ENCODE results near the gene NTM.

NTM gene

GRCh38 chr11:131669401-131669780, 299.0 kb downstream of the NTM start:
- H3K4me3 ChIP-seq (ENCODE audit: low read depth, low read length), result no peak overlapping the region
- no peak for TF ChIP-seq ZNF174 (tag by site-specific recombination; IDR thresholded peaks at IDR 0.05)
- TF ChIP-seq KLF10 (tag by site-specific recombination; IDR thresholded peaks at IDR 0.05), result no peak
- TF ChIP-seq WT1 (tag by site-specific recombination; IDR thresholded peaks at IDR 0.05), result no peak
- TF ChIP-seq ZNF433 (tag by site-specific recombination; IDR thresholded peaks at IDR 0.05; ENCODE audit: low read depth), result no peak
- no peak for TF ChIP-seq ZNF704 (tag by site-specific recombination; IDR thresholded peaks at IDR 0.05)
- no peak for TF ChIP-seq ZNF560 (tag by site-specific recombination; IDR thresholded peaks at IDR 0.05; ENCODE audit: borderline replicate concordance)
- ChIA-PET POLR2A (no interaction called here), CTCF (interaction anchor here (0.5 to 4.6 kb wide), 18 partner anchors 9 to 648 kb away, joined by 3 to 23 read pairs (median 4); no protein-coding TSS in a partner anchor)
- no peaks in the 10 kb centered on the region for H3K4me1 ChIP-seq (ENCODE audit: control insufficient read depth, insufficient read depth, low read length)
- H3K9me3 ChIP-seq (ENCODE audit: control insufficient read depth, insufficient read depth, low read depth, low read length), result no peaks in the 10 kb centered on the region
- H3K27ac ChIP-seq (ENCODE audit: extremely low read depth, low read depth, low read length), result no peak overlapping the region
- H3K36me3 ChIP-seq (ENCODE audit: control insufficient read depth in 2 of 2, insufficient read depth in 1 of 2, low read length in 2 of 2), result no peaks in the 10 kb centered on the region

GRCh38 chr11:131670876-131671275, 300.5 kb downstream of the NTM start:
- Histone ChIP-seq H3K27ac (ENCODE audit: extremely low read depth, low read depth, low read length) (no peak overlapping the region), H3K9me3 (ENCODE audit: control insufficient read depth, insufficient read depth, low read depth, low read length) (no peaks in the 10 kb centered on the region), H3K4me3 (ENCODE audit: low read depth, low read length) (no peak overlapping the region), H3K36me3 (ENCODE audit: control insufficient read depth in 2 of 2, insufficient read depth in 1 of 2, low read length in 2 of 2) (no peaks in the 10 kb centered on the region), H3K4me1 (ENCODE audit: control insufficient read depth, insufficient read depth, low read length) (no peaks in the 10 kb centered on the region)
- TF ChIP-seq ATF2 (tag by site-specific recombination; IDR thresholded peaks at IDR 0.05; ENCODE audit: low read depth) (no peak), ZNF792 (tag by site-specific recombination; IDR thresholded peaks at IDR 0.05) (no peak), ZNF639 (tag by site-specific recombination; IDR thresholded peaks at IDR 0.05) (no peak), ZNF544 (tag by site-specific recombination; IDR thresholded peaks at IDR 0.05) (no peak), ZNF2 (tag by site-specific recombination; IDR thresholded peaks at IDR 0.05) (no peak), ZBTB1 (tag by site-specific recombination; IDR thresholded peaks at IDR 0.05) (no peak)
- POLR2A ChIA-PET, result no interaction called here
- CTCF ChIA-PET, result interaction anchor here (1.1 to 1.4 kb wide), 3 partner anchors 18 to 424 kb away, joined by 3 to 5 read pairs (median 4); no protein-coding TSS in a partner anchor

GRCh38 chr11:131671320-131671719, 300.9 kb downstream of the NTM start:
- H3K4me1 ChIP-seq (ENCODE audit: control insufficient read depth, insufficient read depth, low read length), result no peaks in the 10 kb centered on the region
- no peaks in the 10 kb centered on the region for H3K36me3 ChIP-seq (ENCODE audit: control insufficient read depth in 2 of 2, insufficient read depth in 1 of 2, low read length in 2 of 2)
- ChIA-PET POLR2A (no interaction called here), CTCF (interaction anchor here (0.7 to 1.4 kb wide), 5 partner anchors 17 to 606 kb away, joined by 3 to 5 read pairs (median 3); no protein-coding TSS in a partner anchor)
- H3K4me3 ChIP-seq (ENCODE audit: low read depth, low read length), result no peak overlapping the region
- no peaks in the 10 kb centered on the region for H3K9me3 ChIP-seq (ENCODE audit: control insufficient read depth, insufficient read depth, low read depth, low read length)
- no peak overlapping the region for H3K27ac ChIP-seq (ENCODE audit: extremely low read depth, low read depth, low read length)
- TF ChIP-seq ZNF664 (tag by site-specific recombination; IDR thresholded peaks at IDR 0.05), result no peak
- no peak for TF ChIP-seq ZNF623 (tag by site-specific recombination; IDR thresholded peaks at IDR 0.05)
- no peak for TF ChIP-seq ZIC2 (tag by site-specific recombination; IDR thresholded peaks at IDR 0.05)
- TF ChIP-seq OSR2 (tag by site-specific recombination; IDR thresholded peaks at IDR 0.05), result no peak
- no peak for TF ChIP-seq ZNF146 (tag by site-specific recombination; IDR thresholded peaks at IDR 0.05)
- no peak for TF ChIP-seq ZNF280D (tag by site-specific recombination; IDR thresholded peaks at IDR 0.05)
- TF ChIP-seq ZNF140 (tag by site-specific recombination; IDR thresholded peaks at IDR 0.05), result no peak
- TF ChIP-seq KLF1 (tag by site-specific recombination; IDR thresholded peaks at IDR 0.05), result no peak
- no peak for TF ChIP-seq INSM2 (tag by site-specific recombination; IDR thresholded peaks at IDR 0.05)
- no peak for TF ChIP-seq MYNN (tag by site-specific recombination; IDR thresholded peaks at IDR 0.05; ENCODE audit: borderline replicate concordance)
- TF ChIP-seq ZNF560 (tag by site-specific recombination; IDR thresholded peaks at IDR 0.05; ENCODE audit: borderline replicate concordance), result no peak
- TF ChIP-seq TRIM28 (IDR thresholded peaks at IDR 0.05; ENCODE audit: borderline replicate concordance, low read length), result no peak
- TF ChIP-seq ZNF169 (tag by site-specific recombination; IDR thresholded peaks at IDR 0.05), result no peak

Data from HEK293 (cell line).